AG04450 (cell line): Measurements from ENCODE around the gene IL3. TPM values are rescaled to one million over a fixed set of nuclear protein-coding genes. Genes with fewer than 3 reads are reported as not detected.

Experiments used
- CTCF ChIA-PET: fragments of 300-600, 350-600 bp; formaldehyde crosslinking; extraction: SDS; loops from one replicate; lab custom pipeline; 2022; ENCODE audit warnings: antibody characterized with exemption, inconsistent platforms; lab: Charles Lee
- POLR2A ChIA-PET: fragments of 350-600 bp; formaldehyde crosslinking; extraction: SDS; loops from one replicate; lab custom pipeline; 2021; ENCODE audit warnings: antibody characterized with exemption, inconsistent platforms; lab: Yijun Ruan, JAX
- DNase-seq: peaks from one replicate; pipeline ENCODE4 v3.0.0-alpha.2; 2011; ENCODE audit warnings: low read depth, low spot score
- H3K27ac ChIP-seq: one replicate; pipeline ENCODE4 v1.5.1; 2012; ENCODE audit warnings: low read depth, low read length, control low read depth
- H3K27me3 ChIP-seq: one replicate; pipeline ENCODE4 v1.6.0; 2012; ENCODE audit warnings: low read length; ENCODE audit not compliant: control insufficient read depth, insufficient read depth
- H3K4me3 ChIP-seq: 2 replicates; pipeline ENCODE4 v1.5.1; 2011; ENCODE audit warnings: mild to moderate bottlenecking, low read depth, low read length, control low read depth
- H3K9me3 ChIP-seq: 2 replicates; pipeline ENCODE4 v1.5.1; 2012; ENCODE audit warnings: low read length; ENCODE audit not compliant: control insufficient read depth, insufficient read depth
- polyA plus RNA-seq: library from polyadenylated mRNA; depleted of rRNA; stranded (reverse); fragments of >200 nt; gene quantifications from 2 replicates; pipeline ENCODE4 v1.2.3, GENCODE V29; 2011
- TF ChIP-seq, protein P1 (sequence below): IDR thresholded peaks from 2 replicates; pipeline ENCODE4 v1.5.1; 2011; ENCODE audit warnings: low read depth, low read length, control low read depth, inconsistent platforms

The IL3 gene
- polyA plus RNA-seq, 1 experiment: not detected

DNA sequence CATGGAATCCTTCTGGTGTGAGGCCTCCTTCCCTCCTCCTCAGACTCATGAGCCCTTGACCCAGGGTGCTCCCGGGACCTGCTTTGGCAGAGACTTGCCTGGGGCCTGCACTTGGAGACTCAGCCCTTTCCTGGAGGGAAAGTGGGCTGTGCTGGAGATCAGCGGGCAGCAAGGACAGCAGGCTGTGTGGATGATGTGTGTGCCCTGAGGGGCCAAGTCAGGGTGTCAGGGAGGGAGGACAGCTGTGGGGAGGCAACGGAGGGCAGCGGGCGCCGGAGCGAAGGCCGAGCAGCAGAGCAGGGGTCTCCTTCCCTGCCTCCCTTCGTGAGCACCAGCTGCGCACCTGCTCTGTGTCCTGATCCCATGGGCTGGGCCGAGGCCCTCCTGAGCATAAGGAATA lies 7.0 kb downstream of the IL3 start:
- TF ChIP-seq, protein P1, sequence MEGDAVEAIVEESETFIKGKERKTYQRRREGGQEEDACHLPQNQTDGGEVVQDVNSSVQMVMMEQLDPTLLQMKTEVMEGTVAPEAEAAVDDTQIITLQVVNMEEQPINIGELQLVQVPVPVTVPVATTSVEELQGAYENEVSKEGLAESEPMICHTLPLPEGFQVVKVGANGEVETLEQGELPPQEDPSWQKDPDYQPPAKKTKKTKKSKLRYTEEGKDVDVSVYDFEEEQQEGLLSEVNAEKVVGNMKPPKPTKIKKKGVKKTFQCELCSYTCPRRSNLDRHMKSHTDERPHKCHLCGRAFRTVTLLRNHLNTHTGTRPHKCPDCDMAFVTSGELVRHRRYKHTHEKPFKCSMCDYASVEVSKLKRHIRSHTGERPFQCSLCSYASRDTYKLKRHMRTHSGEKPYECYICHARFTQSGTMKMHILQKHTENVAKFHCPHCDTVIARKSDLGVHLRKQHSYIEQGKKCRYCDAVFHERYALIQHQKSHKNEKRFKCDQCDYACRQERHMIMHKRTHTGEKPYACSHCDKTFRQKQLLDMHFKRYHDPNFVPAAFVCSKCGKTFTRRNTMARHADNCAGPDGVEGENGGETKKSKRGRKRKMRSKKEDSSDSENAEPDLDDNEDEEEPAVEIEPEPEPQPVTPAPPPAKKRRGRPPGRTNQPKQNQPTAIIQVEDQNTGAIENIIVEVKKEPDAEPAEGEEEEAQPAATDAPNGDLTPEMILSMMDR: no peak
- no peak for DNase-seq
- POLR2A ChIA-PET: no interaction called here
- Histone ChIP-seq H3K27ac (no peak overlapping the region), H3K4me3 (no peak overlapping the region), H3K9me3 (0 out of 2 replicates have a peak, but pooled peaks cover 2% of the 10 kb centered on the region), H3K27me3 (no peaks in the 10 kb centered on the region)
- CTCF ChIA-PET: interaction anchor here (4.1 kb wide), 1 partner anchor 112 kb away, joined by 50 read pairs; no protein-coding TSS in a partner anchor

DNA sequence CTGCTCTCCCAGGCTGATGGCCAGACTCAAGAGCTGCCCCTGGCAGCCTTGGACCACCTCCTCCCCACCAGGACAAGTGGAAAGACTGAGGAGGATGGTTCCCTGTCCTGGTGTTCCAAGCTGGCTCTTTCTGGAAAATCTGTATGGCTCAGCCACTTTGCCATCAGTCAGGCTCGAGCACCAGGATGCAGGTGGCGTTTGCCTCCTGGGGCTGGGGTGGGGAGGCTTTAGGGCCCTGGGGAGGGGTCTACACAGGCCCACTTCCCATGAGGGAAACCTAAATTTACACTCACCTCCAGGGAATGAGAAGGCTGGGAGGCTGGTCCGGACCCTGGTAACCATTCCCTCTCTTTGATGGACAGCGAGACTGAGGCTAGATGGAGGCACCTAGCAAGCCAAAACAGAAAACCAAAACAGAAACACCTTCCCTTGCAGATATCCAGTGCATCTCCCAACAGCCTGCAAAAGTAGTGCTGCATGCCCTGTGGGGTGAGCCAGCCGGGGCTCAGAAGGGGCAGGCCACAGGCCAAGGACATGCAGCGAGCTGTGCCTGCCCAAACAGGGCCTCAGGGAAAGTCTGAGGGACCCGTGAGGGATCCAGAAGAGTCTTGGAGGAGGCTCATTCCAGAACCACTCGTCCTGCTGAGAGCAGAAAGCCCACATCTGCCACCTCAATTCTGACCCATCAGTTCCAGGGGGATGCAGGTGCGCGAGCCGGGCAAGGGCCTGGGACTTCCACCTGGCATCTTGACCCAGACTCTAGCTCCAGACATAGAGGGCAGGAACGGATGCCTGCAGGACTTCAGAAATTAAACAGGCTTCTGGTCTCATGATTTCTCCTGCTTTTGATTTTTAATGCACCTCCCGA lies 7.7 kb downstream of the IL3 start:
- Histone ChIP-seq H3K27ac (no peak overlapping the region), H3K27me3 (no peaks in the 10 kb centered on the region), H3K4me3 (no peak overlapping the region), H3K9me3 (0 out of 2 replicates have a peak, but pooled peaks cover 2% of the 10 kb centered on the region)
- no peak for DNase-seq
- CTCF ChIA-PET: no interaction called here
- TF ChIP-seq, protein P1: no peak
- POLR2A ChIA-PET: no interaction called here

DNA sequence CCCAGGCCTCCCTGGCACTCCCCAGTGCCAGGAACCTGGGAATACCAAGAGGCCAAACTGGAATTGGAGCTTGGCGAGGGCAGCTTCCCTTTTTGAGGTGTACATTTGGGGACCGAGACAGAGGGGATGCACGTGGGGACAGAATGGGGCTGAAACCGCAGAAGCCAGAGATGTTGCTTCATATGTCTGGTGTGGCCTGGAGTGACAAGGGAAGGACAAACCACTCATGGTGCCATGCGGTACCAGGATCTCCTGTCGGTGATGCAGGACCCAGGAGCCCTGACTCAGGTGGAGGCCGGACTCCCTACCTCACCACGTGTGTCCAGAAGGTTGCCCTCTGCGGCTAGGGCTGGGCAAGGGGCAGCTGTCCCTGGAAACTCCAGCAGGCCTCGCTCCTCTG lies 9.1 kb downstream of the IL3 start:
- Histone ChIP-seq H3K4me3 (no peak overlapping the region), H3K9me3 (peaks cover 2% of the 10 kb centered on the region; the same call in 1 of the 2 replicates), H3K27me3 (no peaks in the 10 kb centered on the region), H3K27ac (no peak overlapping the region)
- POLR2A ChIA-PET: no interaction called here
- TF ChIP-seq, protein P1: no peak
- CTCF ChIA-PET: no interaction called here
- no peak for DNase-seq

DNA sequence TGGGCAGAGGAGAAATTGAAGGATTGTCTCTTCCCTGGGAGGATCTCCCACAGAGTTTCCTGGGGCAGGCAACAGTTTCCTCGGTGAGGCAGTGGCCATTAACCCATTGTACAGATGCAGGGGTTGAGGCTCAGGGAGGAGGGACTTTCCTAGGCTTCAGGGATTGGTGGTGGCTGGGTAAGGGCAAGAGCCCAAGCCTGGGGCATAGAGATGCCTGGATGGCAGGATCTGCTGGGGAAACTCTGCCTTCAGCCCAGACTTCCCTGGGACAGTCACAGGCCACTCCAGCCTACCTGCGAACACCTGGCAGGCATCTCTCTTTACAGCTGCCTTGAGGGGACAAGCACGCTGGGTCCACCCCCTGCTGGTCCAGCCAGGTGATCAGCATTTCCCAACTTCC lies 9.5 kb downstream of the IL3 start:
- TF ChIP-seq, protein P1: no peak
- no peak overlapping the region for H3K27ac ChIP-seq
- POLR2A ChIA-PET: no interaction called here
- no peaks in the 10 kb centered on the region for H3K27me3 ChIP-seq
- peaks cover 2% of the 10 kb centered on the region; the same call in 1 of the 2 replicates for H3K9me3 ChIP-seq
- CTCF ChIA-PET: no interaction called here
- H3K4me3 ChIP-seq: no peak overlapping the region
- no peak for DNase-seq
